ENCODE data around the gene HMOX1.
"Not testable (repeated sequence)": the region's sequence is repeated elsewhere in the genome, so short reads cannot be mapped to it uniquely, and the experiment has no call there.

HMOX1 gene

DNA sequence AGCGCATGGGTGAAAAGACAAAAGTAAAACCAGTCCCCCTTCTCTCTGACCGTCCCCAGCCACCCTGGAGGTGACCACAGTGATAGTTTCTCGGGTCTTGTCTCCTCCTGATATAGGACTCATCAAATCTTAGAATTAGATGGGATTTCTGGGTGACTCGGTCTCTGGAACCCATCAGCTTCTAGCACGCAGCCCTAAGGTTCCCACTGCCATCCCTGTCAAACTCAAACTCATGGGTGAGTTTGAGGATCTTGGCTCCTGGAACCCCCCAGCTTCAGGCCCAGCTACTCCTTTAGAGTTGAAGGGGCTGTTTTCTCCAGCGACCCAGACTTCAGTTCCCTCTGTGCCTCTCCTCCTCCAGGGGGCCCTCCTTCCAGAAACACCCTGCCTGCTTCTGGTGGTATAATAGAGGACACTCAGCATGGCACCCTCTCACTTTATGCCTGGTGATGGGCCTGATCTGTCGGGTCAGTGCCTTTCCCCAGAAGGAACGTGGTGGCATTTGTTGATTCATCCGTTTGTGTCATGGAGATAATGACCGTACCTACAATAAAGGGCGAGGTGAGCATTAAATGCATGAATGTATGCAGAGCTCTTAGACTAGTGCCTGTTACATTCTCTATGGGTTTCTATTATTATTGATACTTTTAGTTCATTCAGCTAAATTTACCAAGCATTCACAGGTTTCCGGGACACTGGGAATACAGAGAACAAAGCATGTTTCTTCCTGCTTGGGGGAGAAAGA lies 50.8 kb downstream of the HMOX1 start:
- no peak overlapping the region for H3K4me3 ChIP-seq (ENCODE audit: low read length)
- TF ChIP-seq CTCF (IDR thresholded peaks at IDR 0.05; ENCODE audit: insufficient read depth, low read depth, low read length, missing control alignments), result no peak
- no peak for DNase-seq (ENCODE audit: low read depth)

DNA sequence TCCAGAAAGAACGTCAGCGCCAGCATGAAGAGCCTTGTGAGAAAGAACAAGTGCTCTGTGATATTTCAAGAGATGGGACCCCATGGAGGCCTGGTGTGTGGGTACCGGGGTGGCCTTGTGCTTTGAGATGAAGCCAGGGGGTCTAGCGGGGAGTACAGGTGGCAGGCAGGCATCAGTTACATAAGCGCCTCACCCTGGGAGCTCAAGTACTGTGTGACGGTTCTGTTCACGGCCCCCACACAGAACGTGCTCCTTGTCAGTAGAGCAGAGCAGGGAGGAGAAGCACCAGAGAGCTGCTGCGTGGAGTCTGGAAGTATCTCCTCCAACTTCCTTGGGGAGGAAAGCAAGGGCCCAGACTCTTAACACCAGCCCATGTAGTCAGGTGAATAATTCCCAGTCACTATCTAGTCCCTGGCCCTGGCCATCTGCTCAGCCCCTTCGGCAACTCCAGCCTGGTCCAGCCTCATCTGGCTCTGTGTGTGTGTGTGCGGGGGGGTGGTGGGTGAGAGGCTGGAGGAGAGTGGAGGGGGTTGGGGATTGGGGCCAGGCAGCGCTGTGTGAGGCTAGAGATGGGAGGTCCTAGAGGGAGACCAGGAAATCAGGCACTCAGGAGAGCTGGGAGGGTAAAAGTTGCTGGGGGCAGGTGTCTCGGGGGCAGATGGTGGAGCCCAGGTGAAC lies 51.5 kb downstream of the HMOX1 start:
- DNase-seq (ENCODE audit: low read depth), result no peak
- TF ChIP-seq CTCF (IDR thresholded peaks at IDR 0.05; ENCODE audit: insufficient read depth, low read depth, low read length, missing control alignments), result no peak
- H3K4me3 ChIP-seq (ENCODE audit: low read length), result no peak overlapping the region

GRCh38 chr22:35434061-35434710 lies 53.3 kb downstream of the HMOX1 start:
- no peak overlapping the region for H3K4me3 ChIP-seq (ENCODE audit: low read length)
- DNase-seq (ENCODE audit: low read depth), result no peak
- no peak for TF ChIP-seq CTCF (IDR thresholded peaks at IDR 0.05; ENCODE audit: insufficient read depth, low read depth, low read length, missing control alignments)

DNA sequence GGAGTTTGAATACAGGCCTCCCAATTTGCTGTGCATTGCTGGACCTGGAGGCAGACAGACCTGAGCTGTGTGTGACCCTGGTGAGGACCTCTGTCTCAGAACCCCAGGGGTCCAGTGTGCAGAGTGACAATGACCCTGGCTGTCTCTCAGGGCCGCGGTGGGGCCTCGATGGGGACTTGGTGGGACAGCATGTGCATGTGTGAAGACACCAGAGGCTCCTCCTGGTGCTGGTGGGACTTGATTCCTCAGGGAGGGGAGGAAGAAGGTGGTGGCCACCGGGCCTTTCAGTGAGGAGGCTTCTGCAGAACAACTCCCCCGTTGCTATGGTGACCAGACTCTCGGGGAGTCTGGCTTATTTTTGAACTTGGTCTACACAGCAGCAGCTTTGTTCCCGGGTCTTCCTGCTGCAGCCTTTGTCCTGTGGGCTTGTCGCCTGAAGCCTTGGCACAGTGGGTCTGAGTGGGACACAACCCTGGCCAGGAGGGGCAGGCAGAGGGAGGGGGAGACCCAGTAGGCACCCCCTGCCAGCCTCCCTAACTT lies 54.4 kb downstream of the HMOX1 start:
- DNase-seq (ENCODE audit: low read depth), result no peak
- no peak for TF ChIP-seq CTCF (IDR thresholded peaks at IDR 0.05; ENCODE audit: insufficient read depth, low read depth, low read length, missing control alignments)
- H3K4me3 ChIP-seq (ENCODE audit: low read length), result no peak overlapping the region

DNA sequence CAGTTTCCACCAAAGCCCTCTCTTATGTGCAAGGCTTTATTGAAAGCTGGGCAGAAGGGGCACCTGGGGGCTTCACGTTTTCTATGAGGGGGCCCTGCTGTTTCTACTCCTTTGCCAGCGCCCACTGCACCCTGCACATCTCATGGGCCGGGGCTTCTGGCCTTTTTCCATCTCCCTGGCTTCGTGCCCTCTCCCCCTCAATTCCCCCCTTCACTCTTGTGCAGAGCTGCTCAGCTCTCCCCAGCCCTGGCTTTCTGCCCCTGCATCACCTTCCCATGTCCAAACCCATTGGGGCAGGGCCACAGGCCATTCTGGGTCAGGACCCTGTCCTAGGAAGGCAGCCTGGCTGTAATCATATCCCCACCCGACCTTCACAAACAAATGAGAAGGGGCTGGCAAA lies 55.5 kb downstream of the HMOX1 start:
- no peak for DNase-seq (ENCODE audit: low read depth)
- no peak for TF ChIP-seq CTCF (IDR thresholded peaks at IDR 0.05; ENCODE audit: insufficient read depth, low read depth, low read length, missing control alignments)

DNA sequence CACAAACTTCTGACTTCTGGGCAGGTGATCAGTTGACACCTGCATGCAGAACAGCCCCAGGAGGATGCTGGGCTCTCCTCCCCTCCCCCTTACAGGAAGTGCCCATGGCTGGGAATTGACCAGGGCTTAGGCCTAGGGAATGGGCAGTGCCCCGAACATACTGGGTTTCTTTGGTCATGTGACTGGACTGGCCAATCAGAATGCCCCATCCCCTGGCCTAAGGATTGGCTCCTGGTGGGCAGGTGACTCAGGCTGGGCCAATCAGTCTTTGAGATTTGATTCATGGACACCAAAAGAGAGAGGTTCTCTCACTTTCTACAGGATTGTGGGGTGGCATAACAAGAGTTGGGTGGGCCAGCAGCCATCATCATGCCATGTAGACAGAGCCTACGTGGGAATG lies 56.2 kb downstream of the HMOX1 start:
- H3K4me3 ChIP-seq (ENCODE audit: low read length), result no peak overlapping the region
- DNase-seq (ENCODE audit: low read depth), result no peak
- TF ChIP-seq CTCF (IDR thresholded peaks at IDR 0.05; ENCODE audit: insufficient read depth, low read depth, low read length, missing control alignments), result no peak

More for the DNA sequence above, 55.5 kb downstream of the HMOX1 start:
- no peak overlapping the region for H3K4me3 ChIP-seq (ENCODE audit: low read length)

- not testable (repeated sequence) for DNase-seq (ENCODE audit: low read depth)
Observed at GRCh38 chr22:35438673-35439364, 57.9 kb downstream of the HMOX1 start.

More at GRCh38 chr22:35438673-35439364, 57.9 kb downstream of the HMOX1 start:
- not testable (repeated sequence) for H3K4me3 ChIP-seq (ENCODE audit: low read length)
